ENCODE results near the gene PLAAT1. TPM values are rescaled to one million over a fixed set of nuclear protein-coding genes. Genes with fewer than 3 reads are reported as not detected.

PLAAT1 gene
- total and polyA plus RNA-seq, 9 donors: 0.18 to 1.9 (median 0.72) TPM; not detected in 2

DNA sequence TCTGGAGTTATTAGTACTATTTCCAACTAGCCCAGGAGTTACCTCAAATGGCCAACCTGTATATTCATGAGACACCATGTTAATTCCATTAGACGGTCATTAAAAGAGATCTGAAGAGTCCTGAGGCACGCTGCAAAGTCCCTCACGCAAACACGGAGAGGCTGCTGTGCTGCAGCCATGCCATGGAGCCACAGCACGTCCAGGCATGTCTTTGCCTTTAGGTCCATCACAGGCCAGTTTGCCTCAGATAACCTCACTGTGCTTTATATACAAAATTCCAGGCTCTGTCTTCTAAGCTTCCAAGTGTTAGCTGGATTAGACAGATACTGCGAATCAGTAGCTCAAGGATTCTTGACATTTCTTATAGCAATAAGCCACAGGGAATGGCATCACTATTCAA lies 9.8 kb upstream of the PLAAT1 start:
- intact Hi-C loops (cut with DNase I): no loop called here

DNA sequence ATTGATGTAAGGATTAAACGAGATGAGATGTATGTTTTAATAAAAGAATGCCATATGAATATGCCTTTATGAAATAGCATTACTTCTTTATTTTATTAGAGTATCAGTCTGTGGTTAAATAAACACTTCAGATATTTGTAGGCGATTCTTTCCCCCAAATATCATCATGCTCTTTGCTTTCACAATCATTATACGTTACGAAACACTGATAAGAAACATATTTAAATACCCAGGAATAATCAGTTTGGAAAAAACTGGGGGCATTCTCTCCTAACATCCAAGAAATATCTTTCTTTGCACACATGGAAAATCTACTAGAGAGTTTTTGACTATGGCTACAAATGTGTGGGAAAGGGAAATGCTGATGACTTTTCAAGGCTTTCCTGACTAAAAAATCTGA lies 4.4 kb upstream of the PLAAT1 start:
- no peak for TF ChIP-seq POLR2A (IDR thresholded peaks at IDR 0.05)
- TF ChIP-seq, protein P1, sequence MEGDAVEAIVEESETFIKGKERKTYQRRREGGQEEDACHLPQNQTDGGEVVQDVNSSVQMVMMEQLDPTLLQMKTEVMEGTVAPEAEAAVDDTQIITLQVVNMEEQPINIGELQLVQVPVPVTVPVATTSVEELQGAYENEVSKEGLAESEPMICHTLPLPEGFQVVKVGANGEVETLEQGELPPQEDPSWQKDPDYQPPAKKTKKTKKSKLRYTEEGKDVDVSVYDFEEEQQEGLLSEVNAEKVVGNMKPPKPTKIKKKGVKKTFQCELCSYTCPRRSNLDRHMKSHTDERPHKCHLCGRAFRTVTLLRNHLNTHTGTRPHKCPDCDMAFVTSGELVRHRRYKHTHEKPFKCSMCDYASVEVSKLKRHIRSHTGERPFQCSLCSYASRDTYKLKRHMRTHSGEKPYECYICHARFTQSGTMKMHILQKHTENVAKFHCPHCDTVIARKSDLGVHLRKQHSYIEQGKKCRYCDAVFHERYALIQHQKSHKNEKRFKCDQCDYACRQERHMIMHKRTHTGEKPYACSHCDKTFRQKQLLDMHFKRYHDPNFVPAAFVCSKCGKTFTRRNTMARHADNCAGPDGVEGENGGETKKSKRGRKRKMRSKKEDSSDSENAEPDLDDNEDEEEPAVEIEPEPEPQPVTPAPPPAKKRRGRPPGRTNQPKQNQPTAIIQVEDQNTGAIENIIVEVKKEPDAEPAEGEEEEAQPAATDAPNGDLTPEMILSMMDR (IDR thresholded peaks at IDR 0.05): no peak
- no peak for TF ChIP-seq EP300 (IDR thresholded peaks at IDR 0.05)
- Histone ChIP-seq H3K27ac (no peak overlapping the region), H3K4me1 (ENCODE audit: insufficient read depth) (no peaks in the 10 kb centered on the region), H3K4me3 (no peak overlapping the region), H3K36me3 (no peaks in the 10 kb centered on the region), H3K27me3 (no peaks in the 10 kb centered on the region), H3K9me3 (no peaks in the 10 kb centered on the region)
- intact Hi-C loops (cut with DNase I): no loop called here
- DNase-seq: no peak
- WGBS, 3 donors: 33 to 51% (median 36%) methylated on average over 4 of the region's 4 CpGs

More for the DNA sequence above, 9.8 kb upstream of the PLAAT1 start:
- TF ChIP-seq, protein P1 (IDR thresholded peaks at IDR 0.05): no peak
- TF ChIP-seq POLR2A (IDR thresholded peaks at IDR 0.05) (no peak), EP300 (IDR thresholded peaks at IDR 0.05) (no peak)
- DNase-seq: no peak
- 90 to 91% (median 90%) methylated on average over 6 of the region's 6 CpGs for WGBS, 3 donors
- H3K27ac ChIP-seq: no peak overlapping the region
- no peaks in the 10 kb centered on the region for H3K27me3 ChIP-seq
- H3K9me3 ChIP-seq: no peaks in the 10 kb centered on the region
- H3K4me1 ChIP-seq (ENCODE audit: insufficient read depth): no peaks in the 10 kb centered on the region
- no peaks in the 10 kb centered on the region for H3K36me3 ChIP-seq
- no peak overlapping the region for H3K4me3 ChIP-seq

DNA sequence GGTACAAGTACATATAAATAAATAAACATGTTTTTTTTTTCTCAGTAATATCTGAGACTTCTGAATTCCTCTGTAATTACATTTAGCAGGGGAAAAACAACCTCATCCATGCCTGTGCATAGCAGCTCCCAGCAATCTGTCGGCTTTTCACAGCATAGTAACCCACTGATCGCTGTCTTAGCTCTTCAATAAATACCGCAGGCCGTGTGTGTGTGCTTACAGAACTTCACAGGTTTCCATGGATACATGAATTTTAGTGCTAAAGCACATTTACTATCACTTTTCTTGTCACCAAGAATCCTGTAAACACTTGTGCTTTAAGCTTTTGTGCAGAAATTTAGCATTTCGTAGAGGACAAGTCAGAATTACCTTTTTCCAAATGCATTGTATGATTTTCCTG lies 4.0 kb upstream of the PLAAT1 start:
- intact Hi-C loops (cut with DNase I): no loop called here

DNA sequence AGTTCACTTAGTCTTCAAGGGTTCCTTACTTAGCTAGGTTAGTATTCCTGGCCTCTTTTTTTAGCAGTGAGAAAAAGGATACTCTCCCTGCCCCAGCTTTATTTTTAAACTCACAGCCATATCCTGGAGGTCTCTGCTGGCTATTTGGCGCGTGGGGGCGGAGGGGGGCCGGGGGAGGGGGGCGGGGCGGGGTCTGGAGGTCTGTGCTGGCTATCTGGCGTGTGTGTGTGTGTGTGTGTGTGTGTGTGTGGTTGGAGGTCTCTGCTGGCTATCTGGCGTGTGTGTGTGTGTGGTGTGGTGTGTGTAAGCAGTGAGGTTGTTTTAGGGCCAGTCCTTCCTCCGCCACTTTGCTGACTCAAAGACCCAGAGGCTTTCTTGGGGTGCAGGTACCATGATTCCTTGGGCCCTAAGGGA lies 579 bp upstream of the PLAAT1 start:
- no peak overlapping the region for H3K27ac ChIP-seq
- H3K36me3 ChIP-seq: no peaks in the 10 kb centered on the region
- intact Hi-C loops (cut with DNase I): loop anchor here in 1 of 4 donors (10.0 kb wide), 1 partner anchor 436 kb away; no protein-coding TSS in a partner anchor
- no peaks in the 10 kb centered on the region for H3K9me3 ChIP-seq
- TF ChIP-seq POLR2A (IDR thresholded peaks at IDR 0.05): no peak
- TF ChIP-seq, protein P1 (IDR thresholded peaks at IDR 0.05): no peak
- no peak for TF ChIP-seq EP300 (IDR thresholded peaks at IDR 0.05)
- no peaks in the 10 kb centered on the region for H3K4me1 ChIP-seq (ENCODE audit: insufficient read depth)
- peak overlapping the region; percentile 24 for H3K4me3 ChIP-seq
- WGBS, 3 donors: 1 to 2% (median 2%) methylated on average over 9 of the region's 9 CpGs
- DNase-seq: no peak
- H3K27me3 ChIP-seq: no peaks in the 10 kb centered on the region

More for the DNA sequence above, 4.0 kb upstream of the PLAAT1 start:
- WGBS, 3 donors: 79 to 84% (median 81%) methylated on average over 5 of the region's 5 CpGs
- DNase-seq: no peak
- Histone ChIP-seq H3K4me1 (ENCODE audit: insufficient read depth) (no peaks in the 10 kb centered on the region), H3K9me3 (no peaks in the 10 kb centered on the region), H3K4me3 (no peak overlapping the region), H3K27ac (no peak overlapping the region), H3K36me3 (no peaks in the 10 kb centered on the region), H3K27me3 (no peaks in the 10 kb centered on the region)
- TF ChIP-seq, protein P1 (IDR thresholded peaks at IDR 0.05): no peak
- TF ChIP-seq POLR2A (IDR thresholded peaks at IDR 0.05) (no peak), EP300 (IDR thresholded peaks at IDR 0.05) (no peak)

Measured in ovary (tissue), 9 donors.